EL (cell line): ENCODE data around the gene PRPF6.
A peak's percentile ranks its signal among the peaks of the same experiment; 100 is the strongest.

Experiments
- DNase-seq: peaks from one replicate; pipeline ENCODE4 v3.0.0-alpha.2; 2016

PRPF6 gene

DNA sequence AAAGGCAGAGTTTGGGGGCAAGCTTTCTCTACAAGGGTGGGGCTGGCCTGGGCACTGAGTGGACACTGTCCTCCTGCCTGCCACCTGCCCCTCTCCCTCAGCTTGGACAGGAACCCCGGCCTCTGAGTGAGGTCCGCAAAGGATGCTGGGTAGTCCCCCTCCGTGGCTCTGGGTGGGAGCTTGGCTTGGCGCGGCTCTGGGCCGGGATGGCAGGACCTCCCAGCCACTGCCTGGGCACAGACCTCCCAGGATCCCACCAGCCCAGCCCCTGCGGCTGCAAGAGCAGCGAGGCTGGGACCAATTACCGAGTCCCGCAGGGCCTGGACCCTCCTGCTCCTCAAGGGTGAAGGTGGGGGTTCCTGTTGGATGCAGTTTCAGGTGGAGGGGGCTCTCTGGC, 71.4 kb downstream of the PRPF6 start:
- no peak for DNase-seq

GRCh38 chr20:64052987-64053840, 72.3 kb downstream of the PRPF6 start:
- DNase-seq: no peak

DNA sequence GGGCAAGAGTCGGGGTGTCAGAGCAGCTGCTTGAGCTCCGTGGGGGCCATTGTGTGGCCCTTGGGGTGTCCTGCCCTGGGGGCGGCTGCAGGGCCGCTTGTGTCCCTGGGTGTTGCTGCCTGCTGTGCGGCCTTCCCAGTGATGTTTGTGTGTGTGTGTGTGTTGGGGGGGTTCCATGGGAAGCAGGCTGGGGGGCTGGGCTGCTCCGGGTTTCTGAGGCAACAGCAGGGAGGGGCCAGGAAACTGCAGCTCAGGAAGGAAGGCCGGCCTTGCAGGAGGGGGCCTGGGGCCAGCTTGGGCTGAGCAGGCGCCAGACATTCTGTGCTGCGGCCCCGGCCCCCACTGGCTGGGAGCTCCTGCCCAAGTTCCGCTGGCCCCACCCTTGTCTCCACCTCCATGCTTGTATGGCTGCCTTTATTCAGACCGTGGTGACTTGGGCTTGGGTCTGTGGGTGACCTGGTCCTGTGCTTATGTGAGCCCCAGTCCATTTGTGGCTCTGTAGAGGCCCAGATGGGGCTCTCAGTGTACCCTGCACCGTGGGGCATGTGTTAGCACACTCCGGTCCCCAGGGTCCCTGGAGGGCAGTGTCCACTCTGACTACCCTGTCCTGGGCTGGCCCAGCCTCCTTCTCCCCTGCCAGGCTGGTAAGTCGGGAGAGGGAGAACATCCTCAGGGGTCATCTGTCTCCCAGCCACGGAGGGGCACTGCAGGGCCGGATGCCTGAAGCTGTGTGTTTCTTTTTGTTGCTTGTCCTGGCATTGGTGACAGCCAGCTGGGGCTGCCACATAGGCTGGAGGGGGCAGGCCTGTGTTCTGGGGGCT, 73.1 kb downstream of the PRPF6 start:
- no peak for DNase-seq

DNA sequence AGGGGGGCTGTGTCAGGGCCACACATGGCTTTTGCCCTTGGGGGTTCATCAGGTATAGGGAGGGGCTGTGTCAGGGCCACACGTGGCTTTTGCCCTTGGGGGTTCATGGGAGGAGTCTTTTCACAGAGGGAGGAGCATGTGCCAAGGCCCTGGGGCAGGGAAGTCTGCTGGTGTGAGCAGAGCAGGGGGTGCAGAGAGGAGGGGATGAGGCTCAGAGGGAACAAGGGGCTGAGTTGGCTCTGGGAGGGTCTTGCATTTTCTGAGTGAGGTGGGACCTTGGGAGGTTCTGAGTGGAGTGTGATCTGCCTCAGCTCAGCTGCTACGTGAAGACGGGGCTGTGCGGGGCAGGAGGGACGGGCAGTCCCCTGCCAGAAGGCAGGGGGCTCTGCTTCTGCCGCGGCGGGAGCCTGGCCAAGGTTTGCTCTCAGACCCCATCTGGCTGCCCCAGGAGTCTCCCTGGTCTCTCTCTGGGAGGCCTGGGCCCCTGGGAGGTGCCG, 74.5 kb downstream of the PRPF6 start:
- DNase-seq: no peak

DNA sequence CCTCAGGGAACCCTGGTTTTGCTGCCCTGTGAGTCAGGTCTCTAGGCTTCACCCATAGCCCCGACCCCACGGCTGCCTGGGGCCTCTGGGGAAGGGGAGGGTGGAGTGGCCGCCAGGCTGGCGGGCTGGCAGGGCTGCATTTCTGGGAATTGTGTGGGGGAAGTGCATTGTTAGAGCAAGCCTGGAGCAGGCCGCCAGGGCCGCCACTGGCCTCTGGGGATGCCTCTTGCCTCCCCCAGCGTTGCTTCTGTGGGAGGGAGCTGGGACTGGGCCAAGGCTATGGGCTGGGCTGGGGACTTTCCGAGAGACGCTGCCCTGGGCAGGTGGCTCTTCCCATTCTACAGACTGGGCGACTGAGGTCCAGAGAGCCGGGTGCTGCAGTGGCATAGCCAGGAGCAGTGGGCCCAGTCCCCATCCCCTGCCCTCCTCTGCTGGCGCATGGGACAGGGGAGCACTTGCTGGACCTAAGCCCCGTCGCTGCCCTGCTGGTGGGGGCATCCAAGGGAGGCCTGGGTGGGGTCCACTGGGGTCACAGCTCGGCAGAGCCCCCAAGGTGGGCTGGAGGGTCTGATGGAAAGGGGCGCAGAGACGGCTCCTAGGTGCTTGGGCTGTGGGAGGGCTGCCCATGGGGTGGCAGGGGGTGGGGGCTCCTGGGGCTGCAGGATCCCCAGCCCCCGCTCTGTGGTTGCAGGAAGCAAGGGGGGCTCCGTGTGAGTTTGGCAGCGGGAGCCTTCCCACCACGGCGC, 75.1 kb downstream of the PRPF6 start:
- DNase-seq: no peak

DNA sequence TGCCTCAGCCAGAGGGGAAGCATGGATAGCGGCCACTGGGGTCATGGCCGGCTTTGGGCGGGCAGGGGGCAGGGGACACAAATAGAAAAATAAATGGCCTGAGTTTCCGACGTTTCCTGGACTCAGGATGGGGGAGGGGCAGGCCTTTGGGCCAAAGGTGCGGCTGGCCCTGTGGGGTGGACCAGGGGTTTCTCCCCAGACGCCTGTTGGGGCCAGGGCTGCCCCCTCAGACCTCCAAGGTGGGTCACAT, 75.6 kb downstream of the PRPF6 start:
- DNase-seq: no peak

GRCh38 chr20:64056889-64057627, 76.1 kb downstream of the PRPF6 start:
- DNase-seq: no peak

DNA sequence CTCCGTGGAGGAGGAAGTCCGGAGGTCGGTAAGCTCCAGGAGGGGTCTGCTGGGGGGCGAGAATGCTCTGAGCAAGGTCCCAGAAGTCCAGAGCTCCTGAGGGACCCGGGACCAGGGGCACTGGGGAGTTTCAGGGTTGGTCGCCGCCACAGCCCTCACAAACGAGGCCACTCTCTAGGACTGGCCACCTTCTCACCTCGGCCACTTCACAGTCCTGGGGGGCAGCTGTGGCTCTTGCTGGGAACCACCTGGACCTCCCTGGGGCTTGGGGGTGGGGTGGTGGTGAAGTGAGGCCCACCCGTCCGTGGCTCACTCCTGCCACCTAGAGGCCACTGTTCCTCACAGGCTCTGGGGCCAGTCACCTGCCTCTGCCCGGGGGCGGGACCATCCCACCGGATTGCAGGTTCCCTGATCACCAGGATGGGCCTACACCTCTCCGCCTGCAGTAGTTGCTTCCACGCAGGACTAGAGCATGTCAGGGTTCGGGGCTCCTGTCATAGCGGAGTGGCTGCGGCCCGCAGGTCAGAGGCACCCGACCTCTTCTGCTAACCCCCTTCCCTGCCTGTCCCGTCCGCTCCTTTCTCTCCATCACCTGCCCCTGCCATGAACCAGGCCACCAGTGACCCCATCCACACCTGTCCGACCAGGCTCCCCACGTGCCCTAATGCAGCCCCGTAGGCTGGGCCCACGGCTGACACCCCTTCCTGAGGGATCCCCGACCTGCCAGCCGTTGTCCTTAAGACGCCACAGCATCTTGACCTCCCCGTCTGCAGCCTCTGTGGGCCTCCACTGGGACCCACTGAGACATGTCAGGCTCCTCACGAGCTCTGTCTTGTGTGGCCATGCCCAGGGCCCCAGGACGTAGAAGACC, 76.9 kb downstream of the PRPF6 start:
- peak; percentile 60 for DNase-seq

DNA sequence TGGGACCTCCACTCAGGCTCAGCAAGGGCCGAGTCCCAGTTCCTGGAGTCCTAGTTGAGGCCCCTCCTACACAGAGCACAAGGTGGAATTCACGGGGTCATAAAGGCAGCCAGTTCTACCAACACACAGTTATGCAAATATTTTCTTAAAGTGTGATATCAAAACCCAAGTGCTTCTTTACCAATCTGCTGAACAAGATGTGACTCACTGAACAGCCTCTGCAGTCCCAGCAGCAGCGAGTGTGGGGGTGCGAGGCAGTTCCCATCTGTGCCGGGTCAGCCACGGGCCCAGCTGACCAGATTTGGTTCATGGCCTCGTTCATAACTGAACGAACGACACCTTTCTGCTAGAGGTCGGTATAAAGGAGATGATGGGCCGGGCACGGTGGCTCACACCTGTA, 77.6 kb downstream of the PRPF6 start:
- DNase-seq: no peak

DNA sequence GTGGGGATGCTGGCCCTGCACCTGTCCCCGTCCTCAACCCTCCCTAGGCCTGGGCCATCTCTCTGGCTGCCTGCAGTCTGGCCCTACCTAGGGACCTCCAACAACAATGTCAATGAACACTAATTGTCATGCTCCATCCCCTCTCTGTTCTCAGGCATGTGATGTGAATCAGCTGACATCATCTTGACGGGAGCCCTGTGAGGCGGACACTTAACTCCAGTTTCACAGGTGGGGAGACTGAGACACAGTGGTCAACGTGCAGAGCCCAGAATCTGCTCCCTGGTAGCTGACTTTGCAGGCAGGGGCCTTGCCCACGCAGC, 81.3 kb downstream of the PRPF6 start:
- no peak for DNase-seq

- DNase-seq: peak; percentile 96
These were observed 81.9 kb downstream of the PRPF6 start, which contains the start of gene TCEA2 for GRCh38 chr20:64062596-64063388. Gene TCEA2, plus strand, starts transcription at chr20:64063198. Its CDS starts 115 bp downstream, at chr20:64063313.

GRCh38 chr20:64063389-64064144, 82.6 kb downstream of the PRPF6 start:
- peak; percentile 37 for DNase-seq

DNA sequence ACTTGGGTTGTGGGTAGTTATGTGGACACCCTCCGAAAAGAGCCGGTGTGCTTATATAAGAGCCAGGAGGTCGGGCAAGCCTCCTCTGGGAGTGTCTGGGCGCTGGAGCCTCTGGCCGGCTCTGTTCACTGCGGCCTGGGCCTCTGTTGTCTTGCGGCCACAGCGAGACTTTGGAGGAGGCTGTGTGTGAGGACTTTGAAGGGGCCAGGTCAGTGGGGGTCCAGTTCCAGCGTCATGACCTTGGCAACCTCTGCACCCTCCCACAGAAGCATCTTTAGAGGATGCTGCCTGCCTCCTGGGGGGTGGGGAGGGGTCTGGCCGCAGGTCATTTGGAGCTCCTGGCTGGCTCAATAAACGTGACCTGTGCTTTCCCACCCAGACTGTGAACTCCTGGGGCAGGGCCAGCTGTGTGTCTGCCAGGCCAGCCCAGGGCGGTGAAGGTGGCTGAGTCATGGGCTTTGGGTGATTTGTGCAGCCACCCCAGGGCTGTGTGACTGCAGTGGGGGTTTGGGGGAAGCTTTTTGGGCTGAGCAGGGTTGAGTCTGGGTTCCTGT, 83.3 kb downstream of the PRPF6 start:
- DNase-seq: peak; percentile 82

DNA sequence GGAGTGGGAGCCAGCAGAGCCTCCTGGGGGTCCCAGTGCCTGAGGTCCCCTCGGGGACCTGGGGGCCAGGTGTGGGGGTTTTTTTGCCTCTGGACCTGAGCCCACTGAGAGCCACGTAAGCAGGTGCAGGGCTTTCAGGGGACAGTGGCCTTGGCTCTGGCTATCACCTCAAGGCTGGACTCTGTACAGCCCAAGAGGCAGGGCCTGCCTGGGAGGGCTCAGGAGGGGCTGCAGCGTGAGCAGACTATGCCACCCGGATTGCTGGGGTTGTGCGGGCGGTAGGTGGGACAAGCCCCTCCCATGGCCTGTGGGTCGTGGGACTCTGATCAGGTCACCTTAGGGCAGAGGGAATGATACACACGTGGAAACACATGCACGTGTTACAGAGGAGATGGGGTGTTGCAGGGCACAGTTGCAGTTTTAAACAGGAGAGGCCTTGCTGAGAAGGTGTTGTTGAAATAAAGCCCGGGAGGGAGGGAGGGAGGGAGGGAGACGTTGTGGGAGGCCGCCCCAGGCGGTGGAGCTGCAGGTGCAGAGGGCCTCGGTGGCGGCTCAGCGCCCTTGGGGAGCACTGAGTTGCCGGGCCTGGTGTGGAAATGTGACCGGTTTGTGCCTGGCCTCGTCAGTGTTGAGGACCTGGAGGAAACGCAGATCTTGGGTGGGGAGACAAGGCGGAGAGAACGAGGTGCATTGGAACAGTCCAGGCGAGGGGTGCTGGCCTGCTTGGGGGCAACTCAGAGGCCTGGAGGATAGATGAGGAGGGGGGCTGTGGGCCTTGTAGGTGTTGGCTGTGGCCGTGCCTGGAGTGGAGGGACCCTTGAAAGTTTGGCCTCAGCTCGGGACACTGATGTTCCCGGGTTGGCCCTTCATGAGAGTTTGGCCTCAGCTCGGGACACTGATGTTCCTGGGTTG, 84.4 kb downstream of the PRPF6 start:
- no peak for DNase-seq

- peak; percentile 93 for DNase-seq
These were observed 85.0 kb downstream of the PRPF6 start for GRCh38 chr20:64065974-64066343.

DNA sequence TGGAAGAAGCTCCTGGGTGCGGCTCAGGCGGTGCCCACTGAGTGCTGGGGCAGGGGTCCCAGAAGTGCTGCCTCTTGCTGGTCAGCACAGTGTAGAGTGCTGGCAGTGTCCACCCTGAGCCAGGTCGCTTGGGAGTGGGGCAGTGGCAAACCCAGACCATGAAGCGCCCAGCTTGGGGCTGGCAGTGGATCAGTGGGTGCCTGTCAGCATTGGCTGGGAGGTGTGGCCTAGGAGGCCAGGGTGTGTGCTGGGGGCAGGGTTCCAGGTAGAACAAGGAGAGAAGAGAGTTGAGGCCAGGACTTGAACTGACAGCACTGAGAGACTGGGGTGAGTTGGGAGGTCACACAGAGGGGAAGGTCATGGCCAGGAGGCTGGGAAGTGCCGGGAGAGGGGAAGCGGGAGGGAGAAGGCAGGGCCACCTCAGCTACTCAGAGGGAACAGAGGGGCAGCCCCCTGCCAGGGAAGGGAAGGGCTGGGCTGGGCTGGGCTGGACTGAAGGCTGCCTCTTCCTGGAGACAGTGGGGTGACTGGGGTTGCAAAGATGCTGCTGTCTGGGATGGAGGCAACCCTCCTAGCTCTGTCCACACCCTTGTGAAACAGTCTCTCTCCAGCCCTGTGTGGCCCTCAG, 86.2 kb downstream of the PRPF6 start:
- DNase-seq: no peak

GRCh38 chr20:64067733-64068307, 86.9 kb downstream of the PRPF6 start:
- DNase-seq: no peak
